Measurements from ENCODE around the gene RAB8B. TPM values are rescaled to one million over a fixed set of nuclear protein-coding genes. Genes with fewer than 3 reads are reported as not detected.

Gene RAB8B
- total and polyA plus RNA-seq, 2 experiments from 2014 or later = 5.1 to 12.4 TPM

- DNase-seq (ENCODE audit: low read depth in 1 of 2, low spot score in 1 of 2) = no peak
- H3K4me3 ChIP-seq = no peak overlapping the region
- no peak overlapping the region for H3K27ac ChIP-seq
- no peaks in the 10 kb centered on the region for H3K9me3 ChIP-seq (ENCODE audit: low read depth)
- no peak for TF ChIP-seq CTCF (IDR thresholded peaks at IDR 0.05; ENCODE audit: low read depth, low read length)
- H3K4me1 ChIP-seq (ENCODE audit: low read depth) = peaks cover 7% of the 10 kb centered on the region
- H3K36me3 ChIP-seq = no peaks in the 10 kb centered on the region
- H3K27me3 ChIP-seq = peaks cover 7% of the 10 kb centered on the region
Measured at GRCh38 chr15:63226966-63227401, 37.6 kb downstream of the RAB8B start.

GRCh38 chr15:63227689-63228088, 38.3 kb downstream of the RAB8B start:
- H3K4me3 ChIP-seq = no peak overlapping the region
- H3K36me3 ChIP-seq = no peaks in the 10 kb centered on the region
- TF ChIP-seq CTCF (IDR thresholded peaks at IDR 0.05; ENCODE audit: low read depth, low read length) = no peak
- H3K27ac ChIP-seq = no peak overlapping the region
- H3K4me1 ChIP-seq (ENCODE audit: low read depth) = peaks cover 7% of the 10 kb centered on the region
- H3K27me3 ChIP-seq = peaks cover 7% of the 10 kb centered on the region
- DNase-seq (ENCODE audit: low read depth in 1 of 2, low spot score in 1 of 2) = no peak
- no peaks in the 10 kb centered on the region for H3K9me3 ChIP-seq (ENCODE audit: low read depth)

GRCh38 chr15:63231206-63231605, 41.8 kb downstream of the RAB8B start:
- no peak for TF ChIP-seq CTCF (IDR thresholded peaks at IDR 0.05; ENCODE audit: low read depth, low read length)
- H3K9me3 ChIP-seq (ENCODE audit: low read depth) = no peaks in the 10 kb centered on the region
- H3K27ac ChIP-seq = no peak overlapping the region
- H3K27me3 ChIP-seq = no peaks in the 10 kb centered on the region
- H3K4me3 ChIP-seq = no peak overlapping the region
- peaks cover 7% of the 10 kb centered on the region for H3K4me1 ChIP-seq (ENCODE audit: low read depth)
- H3K36me3 ChIP-seq = no peaks in the 10 kb centered on the region
- DNase-seq (ENCODE audit: low read depth in 1 of 2, low spot score in 1 of 2) = no peak

- no peaks in the 10 kb centered on the region for H3K27me3 ChIP-seq
- no peak overlapping the region for H3K4me3 ChIP-seq
- TF ChIP-seq CTCF (IDR thresholded peaks at IDR 0.05; ENCODE audit: low read depth, low read length) = no peak
Measured at GRCh38 chr15:63231706-63232105, 42.3 kb downstream of the RAB8B start.

GRCh38 chr15:63232405-63232804, 43.0 kb downstream of the RAB8B start:
- Histone ChIP-seq H3K27ac (no peak overlapping the region), H3K9me3 (ENCODE audit: low read depth) (no peaks in the 10 kb centered on the region), H3K27me3 (no peaks in the 10 kb centered on the region), H3K36me3 (no peaks in the 10 kb centered on the region), H3K4me1 (ENCODE audit: low read depth) (peaks cover 7% of the 10 kb centered on the region), H3K4me3 (no peak overlapping the region)
- no peak for DNase-seq (ENCODE audit: low read depth in 1 of 2, low spot score in 1 of 2)
- no peak for TF ChIP-seq CTCF (IDR thresholded peaks at IDR 0.05; ENCODE audit: low read depth, low read length)

More at GRCh38 chr15:63231706-63232105, 42.3 kb downstream of the RAB8B start:
- no peaks in the 10 kb centered on the region for H3K36me3 ChIP-seq
- peak in 1 of 2 donors; percentile 59 for DNase-seq (ENCODE audit: low read depth in 1 of 2, low spot score in 1 of 2)
- no peaks in the 10 kb centered on the region for H3K9me3 ChIP-seq (ENCODE audit: low read depth)
- H3K27ac ChIP-seq = no peak overlapping the region
- H3K4me1 ChIP-seq (ENCODE audit: low read depth) = peaks cover 7% of the 10 kb centered on the region

- Histone ChIP-seq H3K9me3 (ENCODE audit: low read depth) (no peaks in the 10 kb centered on the region), H3K27ac (no peak overlapping the region), H3K4me3 (no peak overlapping the region), H3K36me3 (no peaks in the 10 kb centered on the region), H3K4me1 (ENCODE audit: low read depth) (peaks cover 7% of the 10 kb centered on the region), H3K27me3 (no peaks in the 10 kb centered on the region)
- peak in 1 of 2 donors; percentile 75 for DNase-seq (ENCODE audit: low read depth in 1 of 2, low spot score in 1 of 2)
- no peak for TF ChIP-seq CTCF (IDR thresholded peaks at IDR 0.05; ENCODE audit: low read depth, low read length)
Measured at GRCh38 chr15:63232943-63233342, 43.5 kb downstream of the RAB8B start.

Data from cardiac muscle cell (in vitro differentiated cells and primary cell).